ENCODE measurements around the gene DCBLD1. TPM values are rescaled to one million over a fixed set of nuclear protein-coding genes. Genes with fewer than 3 reads are reported as not detected.

DCBLD1 gene
- polyA plus RNA-seq, 3 donors: 2.9 to 3.3 (median 3.1) TPM

DNA sequence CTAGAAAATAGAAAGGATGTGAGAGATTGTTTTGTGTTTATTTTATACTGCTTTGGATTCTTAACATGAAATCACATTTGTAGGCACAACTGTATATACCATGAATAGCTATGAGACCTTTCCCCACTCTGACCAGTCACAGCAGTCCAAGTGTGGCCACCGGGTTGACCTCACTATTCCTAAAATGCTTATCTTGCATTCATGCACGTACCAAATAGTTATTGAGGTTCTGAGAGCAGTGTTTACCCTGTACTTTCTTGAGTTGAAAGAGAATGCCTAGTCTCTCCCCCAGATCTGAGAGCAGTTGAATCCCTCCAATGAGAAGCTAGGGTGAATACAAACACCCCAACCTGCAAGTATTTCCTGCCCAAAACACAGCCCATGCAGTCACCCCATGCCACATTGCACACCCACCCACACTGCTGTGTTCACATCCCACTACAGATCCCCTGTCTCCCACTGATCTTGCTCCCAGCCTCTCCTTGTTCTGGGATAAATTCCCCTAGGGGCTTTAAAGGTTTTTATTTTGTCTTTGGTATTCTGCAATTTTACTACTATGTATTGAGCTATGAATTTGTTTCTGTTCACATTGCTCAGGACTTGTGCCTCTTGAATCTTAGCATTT, 68.3 kb downstream of the DCBLD1 start:
- Histone ChIP-seq H3K27me3 (ENCODE audit: control insufficient read depth in 2 of 2, insufficient read depth in 2 of 2, low read length in 2 of 2) (peaks cover 0 to 5% of the 10 kb centered on the region in 2 donors), H3K4me1 (ENCODE audit: control insufficient read depth in 1 of 2, insufficient read depth in 2 of 2, low read length in 2 of 2) (peaks cover 7 to 14% of the 10 kb centered on the region in 2 donors), H3K9ac (ENCODE audit: insufficient read depth, low read length, poor library complexity, severe bottlenecking) (no peak overlapping the region), H3K79me2 (ENCODE audit: insufficient read depth, low read length) (no peaks in the 10 kb centered on the region), H3K9me3 (replicated peaks in 1 of 2; ENCODE audit: control insufficient read depth in 1 of 2, insufficient read depth in 1 of 2, low read length in 2 of 2) (no peaks in the 10 kb centered on the region), H3K36me3 (replicated peaks in 1 of 2; ENCODE audit: control insufficient read depth in 1 of 2, insufficient read depth in 2 of 2, low read length in 2 of 2) (no peaks in the 10 kb centered on the region), H4K20me1 (ENCODE audit: insufficient read depth, low read length) (no peaks in the 10 kb centered on the region), H3K4me2 (replicated peaks; ENCODE audit: extremely low read depth, low read length, poor library complexity, severe bottlenecking) (no peak overlapping the region), H2AFZ (ENCODE audit: insufficient read depth, low read depth, low read length, poor library complexity, severe bottlenecking) (no peak overlapping the region), H3K27ac (ENCODE audit: low read depth in 1 of 2, low read length in 2 of 2) (no peak overlapping the region), H3K4me3 (replicated peaks in 1 of 3; ENCODE audit: low read depth in 2 of 3, low read length in 3 of 3) (no peak overlapping the region)
- H3K4me1 Mint-ChIP-seq: peaks cover 13% of the 10 kb centered on the region
- intact Hi-C loops (cut with micrococcal nuclease): loop anchor here in 1 of 2 donors (10.0 kb wide), 1 partner anchor 206 kb away; no protein-coding TSS in a partner anchor
- peaks cover 6 to 18% (median 9%) of the 10 kb centered on the region in 3 donors for H3K27me3 Mint-ChIP-seq (ENCODE audit: low read depth in 3 of 3)
- peaks cover 14 to 21% of the 10 kb centered on the region in 2 donors for H3K36me3 Mint-ChIP-seq
- no peak overlapping the region for H3K4me3 Mint-ChIP-seq
- WGBS (ENCODE audit: insufficient coverage): no CpG with 5 or more reads among the region's 2 CpGs
- TF ChIP-seq, protein P1, sequence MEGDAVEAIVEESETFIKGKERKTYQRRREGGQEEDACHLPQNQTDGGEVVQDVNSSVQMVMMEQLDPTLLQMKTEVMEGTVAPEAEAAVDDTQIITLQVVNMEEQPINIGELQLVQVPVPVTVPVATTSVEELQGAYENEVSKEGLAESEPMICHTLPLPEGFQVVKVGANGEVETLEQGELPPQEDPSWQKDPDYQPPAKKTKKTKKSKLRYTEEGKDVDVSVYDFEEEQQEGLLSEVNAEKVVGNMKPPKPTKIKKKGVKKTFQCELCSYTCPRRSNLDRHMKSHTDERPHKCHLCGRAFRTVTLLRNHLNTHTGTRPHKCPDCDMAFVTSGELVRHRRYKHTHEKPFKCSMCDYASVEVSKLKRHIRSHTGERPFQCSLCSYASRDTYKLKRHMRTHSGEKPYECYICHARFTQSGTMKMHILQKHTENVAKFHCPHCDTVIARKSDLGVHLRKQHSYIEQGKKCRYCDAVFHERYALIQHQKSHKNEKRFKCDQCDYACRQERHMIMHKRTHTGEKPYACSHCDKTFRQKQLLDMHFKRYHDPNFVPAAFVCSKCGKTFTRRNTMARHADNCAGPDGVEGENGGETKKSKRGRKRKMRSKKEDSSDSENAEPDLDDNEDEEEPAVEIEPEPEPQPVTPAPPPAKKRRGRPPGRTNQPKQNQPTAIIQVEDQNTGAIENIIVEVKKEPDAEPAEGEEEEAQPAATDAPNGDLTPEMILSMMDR (IDR thresholded peaks at IDR 0.05): no peak
- DNase-seq: no peak
- no peaks in the 10 kb centered on the region for H3K9me3 Mint-ChIP-seq
- no peak overlapping the region for H3K27ac Mint-ChIP-seq

DNA sequence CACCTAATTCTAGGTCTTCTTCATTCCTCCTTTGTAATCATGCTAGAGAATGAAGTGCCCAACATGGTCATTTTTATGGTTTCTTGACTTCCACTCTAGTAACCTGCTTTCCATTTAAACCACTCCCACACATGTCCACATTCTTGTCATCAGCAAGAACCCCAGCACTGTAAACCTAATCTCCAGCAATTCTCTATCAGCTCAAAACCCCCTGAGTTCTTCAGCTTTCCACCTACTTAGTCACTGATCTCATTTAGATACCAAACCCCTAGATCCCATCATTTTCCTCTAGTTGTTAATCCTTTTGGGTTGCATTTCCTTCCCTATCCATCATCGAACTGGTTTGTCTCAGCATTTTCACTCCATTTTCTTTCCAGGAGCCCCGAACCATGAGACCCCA, 70.1 kb downstream of the DCBLD1 start:
- Mint-ChIP-seq H3K27me3 (ENCODE audit: low read depth in 3 of 3) (peaks cover 4 to 13% (median 5%) of the 10 kb centered on the region in 3 donors), H3K36me3 (peaks cover 5 to 11% of the 10 kb centered on the region in 2 donors), H3K9me3 (no peaks in the 10 kb centered on the region), H3K27ac (no peak overlapping the region), H3K4me3 (no peak overlapping the region), H3K4me1 (peaks cover 11% of the 10 kb centered on the region)
- Histone ChIP-seq H3K27me3 (ENCODE audit: control insufficient read depth in 2 of 2, insufficient read depth in 2 of 2, low read length in 2 of 2) (peaks cover 0 to 5% of the 10 kb centered on the region in 2 donors), H4K20me1 (ENCODE audit: insufficient read depth, low read length) (no peaks in the 10 kb centered on the region), H3K4me3 (replicated peaks in 1 of 3; ENCODE audit: low read depth in 2 of 3, low read length in 3 of 3) (no peak overlapping the region), H3K4me1 (ENCODE audit: control insufficient read depth in 1 of 2, insufficient read depth in 2 of 2, low read length in 2 of 2) (peaks cover 7 to 12% of the 10 kb centered on the region in 2 donors), H3K4me2 (replicated peaks; ENCODE audit: extremely low read depth, low read length, poor library complexity, severe bottlenecking) (no peak overlapping the region), H3K36me3 (replicated peaks in 1 of 2; ENCODE audit: control insufficient read depth in 1 of 2, insufficient read depth in 2 of 2, low read length in 2 of 2) (no peaks in the 10 kb centered on the region), H2AFZ (ENCODE audit: insufficient read depth, low read depth, low read length, poor library complexity, severe bottlenecking) (no peak overlapping the region), H3K9me3 (replicated peaks in 1 of 2; ENCODE audit: control insufficient read depth in 1 of 2, insufficient read depth in 1 of 2, low read length in 2 of 2) (no peaks in the 10 kb centered on the region), H3K9ac (ENCODE audit: insufficient read depth, low read length, poor library complexity, severe bottlenecking) (no peak overlapping the region), H3K27ac (ENCODE audit: low read depth in 1 of 2, low read length in 2 of 2) (no peak overlapping the region), H3K79me2 (ENCODE audit: insufficient read depth, low read length) (no peaks in the 10 kb centered on the region)
- TF ChIP-seq, protein P1 (IDR thresholded peaks at IDR 0.05): no peak
- DNase-seq: no peak
- WGBS (ENCODE audit: insufficient coverage): 75% methylated on average over 2 of the region's 2 CpGs
- intact Hi-C loops (cut with micrococcal nuclease): loop anchor here in 1 of 2 donors (10.0 kb wide), 1 partner anchor 208 kb away; no protein-coding TSS in a partner anchor

Data from CD14-positive monocyte (primary cell).